AG09319 (cell line): ENCODE measurements around the gene FTCDNL1.

Experiments
- DNase-seq: peaks from one replicate; pipeline ENCODE4 v3.0.0-alpha.2; 2010; ENCODE audit warnings: low read depth; ENCODE audit errors: extremely low read depth
- CTCF ChIP-seq: IDR thresholded peaks from 2 replicates; pipeline ENCODE4 v1.5.1; 2011; ENCODE audit warnings: low read depth, mild to moderate bottlenecking, inconsistent platforms, low read length, moderate library complexity

FTCDNL1 gene

GRCh38 chr2:199818754-199819153 is 32.2 kb downstream of the FTCDNL1 start:
- no peak for TF ChIP-seq CTCF
- DNase-seq = no peak

GRCh38 chr2:199818026-199818425 is 33.0 kb downstream of the FTCDNL1 start:
- DNase-seq = no peak
- no peak for TF ChIP-seq CTCF

- DNase-seq = no peak
- no peak for TF ChIP-seq CTCF
Measured at GRCh38 chr2:199814817-199815211, 36.2 kb downstream of the FTCDNL1 start.

- no peak for DNase-seq
- TF ChIP-seq CTCF = no peak
Measured at GRCh38 chr2:199814101-199814816, 36.7 kb downstream of the FTCDNL1 start.

- no peak for TF ChIP-seq CTCF
- no peak for DNase-seq
Measured at GRCh38 chr2:199812493-199812892, 38.5 kb downstream of the FTCDNL1 start.

- no peak for DNase-seq
- no peak for TF ChIP-seq CTCF
Measured at GRCh38 chr2:199811346-199811745, 39.6 kb downstream of the FTCDNL1 start.

GRCh38 chr2:199810422-199811171 is 40.4 kb downstream of the FTCDNL1 start:
- DNase-seq = no peak
- TF ChIP-seq CTCF = no peak
